Measurements from ENCODE around the gene AGBL2.
"Not testable (repeated sequence)": the region's sequence is repeated elsewhere in the genome, so short reads cannot be mapped to it uniquely, and the experiment has no call there.

Gene AGBL2

GRCh38 chr11:47715082-47715669, at the start of gene AGBL2:
Gene AGBL2 (minus strand): TSS chr11:47715369. CDS start chr11:47714650, 719 bp downstream.
- TF ChIP-seq CTCF (IDR thresholded peaks at IDR 0.05; ENCODE audit: low read depth, low read length) = no peak
- peak within 1 kb of the TSS; percentile 66 for H3K4me3 ChIP-seq (ENCODE audit: low read depth, low read length)

GRCh38 chr11:47759291-47759690, 44.1 kb upstream of the AGBL2 start:
- not testable (repeated sequence) for H3K4me3 ChIP-seq (ENCODE audit: low read depth, low read length)

GRCh38 chr11:47756208-47756607, 41.0 kb upstream of the AGBL2 start:
- H3K4me3 ChIP-seq (ENCODE audit: low read depth, low read length) = no peak overlapping the region
- no peak for TF ChIP-seq CTCF (IDR thresholded peaks at IDR 0.05; ENCODE audit: low read depth, low read length)

- no peak for TF ChIP-seq CTCF (IDR thresholded peaks at IDR 0.05; ENCODE audit: low read depth, low read length)
- H3K4me3 ChIP-seq (ENCODE audit: low read depth, low read length) = no peak overlapping the region
These were observed 35.6 kb upstream of the AGBL2 start for GRCh38 chr11:47750725-47751124.

- H3K4me3 ChIP-seq (ENCODE audit: low read depth, low read length) = not testable (repeated sequence)
These were observed 27.3 kb upstream of the AGBL2 start for GRCh38 chr11:47742494-47742893.

- not testable (repeated sequence) for H3K4me3 ChIP-seq (ENCODE audit: low read depth, low read length)
These were observed 22.6 kb upstream of the AGBL2 start for GRCh38 chr11:47737817-47738216.

- no peak for TF ChIP-seq CTCF (IDR thresholded peaks at IDR 0.05; ENCODE audit: low read depth, low read length)
- H3K4me3 ChIP-seq (ENCODE audit: low read depth, low read length) = no peak overlapping the region
These were observed 17.1 kb upstream of the AGBL2 start for GRCh38 chr11:47732271-47732670.

- no peak for TF ChIP-seq CTCF (IDR thresholded peaks at IDR 0.05; ENCODE audit: low read depth, low read length)
- no peak overlapping the region for H3K4me3 ChIP-seq (ENCODE audit: low read depth, low read length)
These were observed 16.3 kb upstream of the AGBL2 start for GRCh38 chr11:47731475-47731874.

- no peak overlapping the region for H3K4me3 ChIP-seq (ENCODE audit: low read depth, low read length)
- TF ChIP-seq CTCF (IDR thresholded peaks at IDR 0.05; ENCODE audit: low read depth, low read length) = no peak
These were observed 11.8 kb upstream of the AGBL2 start for GRCh38 chr11:47726878-47727514.
